ENCODE measurements around the gene KLHL21.
"Not testable (repeated sequence)": the region's sequence is repeated elsewhere in the genome, so short reads cannot be mapped to it uniquely, and the experiment has no call there.

The KLHL21 gene

DNA sequence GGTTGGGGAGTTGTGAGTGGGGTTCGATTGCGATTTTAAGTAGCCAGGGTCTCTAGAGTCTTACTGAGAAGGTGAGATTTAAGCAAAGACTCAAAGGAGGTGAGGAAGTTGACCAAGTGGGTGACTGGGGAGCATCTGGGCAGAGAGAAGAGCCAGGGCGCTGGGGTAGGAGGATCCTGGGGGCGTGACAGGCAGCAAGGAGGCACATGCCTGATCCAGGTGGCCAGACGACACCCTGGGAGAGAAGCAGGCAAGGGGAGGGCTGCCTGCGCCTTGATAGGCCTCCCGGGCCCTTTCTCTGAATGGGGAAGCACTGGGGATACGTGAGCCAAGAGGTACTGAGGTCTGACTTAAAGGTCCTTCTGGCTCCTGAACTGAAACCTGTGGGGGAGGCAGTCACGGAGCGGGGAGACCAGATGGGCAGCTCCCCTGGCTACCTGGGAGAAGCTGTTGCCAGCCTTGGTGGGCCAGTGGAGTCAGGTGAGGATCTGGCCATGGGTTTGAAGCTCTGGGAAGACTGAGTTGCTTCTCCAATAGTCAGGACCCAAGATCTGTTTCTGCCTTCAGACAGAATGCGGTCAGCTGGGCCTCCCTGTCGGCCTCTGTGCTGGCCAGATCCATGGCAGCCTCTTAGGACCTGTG, 17.5 kb downstream of the KLHL21 start:
- DNase-seq (ENCODE audit: low read depth in 2 of 3, low spot score in 1 of 3), result no peak

DNA sequence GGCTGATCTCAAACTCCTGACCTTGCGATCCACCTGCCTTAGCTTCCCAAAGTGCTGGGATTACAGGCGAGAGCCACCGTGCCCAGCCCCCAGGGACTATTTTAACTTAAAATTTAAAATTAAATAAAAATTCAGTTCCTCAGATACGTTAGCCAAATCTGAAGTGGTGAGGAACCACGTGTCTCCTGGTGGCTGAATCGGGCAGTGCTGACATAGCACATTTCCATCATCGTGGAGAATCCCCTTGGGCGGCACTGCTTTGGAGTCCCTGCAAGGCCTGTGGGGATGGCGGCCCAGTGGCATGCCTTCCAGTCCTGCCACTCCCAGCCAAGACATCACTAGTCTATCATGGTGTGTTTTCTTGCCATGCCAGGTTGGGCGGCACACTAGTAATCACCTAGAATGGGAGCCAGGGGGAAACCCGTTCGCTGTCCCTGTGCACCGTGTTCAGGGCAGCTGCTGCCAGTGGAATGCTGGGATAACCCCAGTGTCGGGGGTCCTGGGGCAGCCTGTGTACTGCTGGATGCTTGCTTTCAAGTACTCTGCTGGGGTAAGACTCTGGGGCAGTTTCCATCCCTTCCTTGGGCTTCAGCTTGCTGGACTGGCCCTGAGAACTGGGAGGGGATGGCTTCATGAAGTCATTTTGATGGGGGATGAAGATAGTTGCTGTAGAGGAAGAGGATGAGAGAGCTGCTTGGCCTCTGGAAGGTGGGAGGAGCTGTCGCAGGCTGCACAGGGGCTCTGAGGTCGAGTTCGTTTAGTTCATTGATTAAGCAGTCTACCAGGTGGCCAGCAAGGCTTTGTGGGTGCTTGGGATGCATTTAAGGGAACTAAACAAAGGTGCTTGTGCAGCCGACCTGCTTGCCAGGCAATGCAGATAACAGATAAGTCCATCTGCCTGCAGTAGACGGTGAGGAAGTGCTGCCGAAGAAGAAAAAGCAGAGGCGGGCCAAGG, 18.3 kb downstream of the KLHL21 start:
- DNase-seq (ENCODE audit: low read depth in 2 of 3, low spot score in 1 of 3), result no peak

DNA sequence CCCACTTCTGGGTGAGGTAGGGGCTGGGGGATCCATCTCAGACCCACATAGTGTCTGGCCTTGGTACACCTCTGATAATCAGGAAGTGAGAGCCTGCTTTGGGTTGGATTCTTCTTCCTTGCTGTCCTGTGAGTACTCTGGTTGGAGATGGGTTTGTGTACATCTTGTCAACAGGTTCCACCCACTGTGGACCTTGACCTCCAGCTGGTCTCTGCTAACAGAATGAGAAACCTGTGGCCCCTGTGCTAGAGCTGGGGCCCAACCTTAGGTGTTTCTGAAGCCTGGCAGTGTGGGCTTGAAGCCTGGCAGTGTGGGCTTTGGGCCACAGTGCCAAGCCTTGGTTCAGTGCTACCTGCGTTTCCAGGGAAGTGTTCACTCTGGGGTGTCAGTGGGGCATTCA, 20.3 kb downstream of the KLHL21 start:
- DNase-seq (ENCODE audit: low read depth in 2 of 3, low spot score in 1 of 3), result no peak

DNA sequence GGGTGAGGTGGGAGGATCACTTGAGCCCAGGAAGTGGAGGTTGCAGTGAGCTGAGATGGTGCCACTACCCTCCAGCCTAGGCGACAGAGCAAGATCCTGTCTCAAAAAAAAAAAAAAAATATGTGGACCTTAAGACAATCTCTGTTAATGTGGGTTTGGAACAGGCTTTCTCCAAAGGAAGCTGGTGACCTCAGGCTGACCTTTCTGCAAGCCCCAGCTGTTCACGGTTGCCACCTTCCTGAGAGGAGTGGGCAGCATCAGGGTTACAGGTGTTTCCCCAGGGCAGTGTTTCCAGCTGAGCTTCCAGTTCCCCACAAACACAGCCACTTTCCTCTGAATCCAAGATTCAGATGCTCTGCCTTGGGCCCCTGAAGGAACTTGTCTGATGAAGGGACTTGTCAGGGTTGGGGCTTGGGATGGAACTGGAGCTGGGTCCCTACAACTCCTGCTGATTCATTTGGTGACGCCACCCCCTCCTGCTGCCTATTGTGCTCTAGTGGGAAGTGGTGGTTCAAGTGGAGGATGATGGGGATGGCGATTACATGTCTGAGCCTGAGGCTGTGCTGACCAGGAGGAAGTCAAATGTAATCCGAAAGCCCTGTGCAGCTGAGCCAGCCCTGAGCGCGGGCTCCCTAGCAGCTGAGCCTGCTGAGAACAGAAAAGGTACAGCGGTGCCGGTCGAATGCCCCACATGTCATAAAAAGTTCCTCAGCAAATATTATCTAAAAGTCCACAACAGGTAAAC, 20.9 kb downstream of the KLHL21 start:
- DNase-seq (ENCODE audit: low read depth in 2 of 3, low spot score in 1 of 3), result no peak

DNA sequence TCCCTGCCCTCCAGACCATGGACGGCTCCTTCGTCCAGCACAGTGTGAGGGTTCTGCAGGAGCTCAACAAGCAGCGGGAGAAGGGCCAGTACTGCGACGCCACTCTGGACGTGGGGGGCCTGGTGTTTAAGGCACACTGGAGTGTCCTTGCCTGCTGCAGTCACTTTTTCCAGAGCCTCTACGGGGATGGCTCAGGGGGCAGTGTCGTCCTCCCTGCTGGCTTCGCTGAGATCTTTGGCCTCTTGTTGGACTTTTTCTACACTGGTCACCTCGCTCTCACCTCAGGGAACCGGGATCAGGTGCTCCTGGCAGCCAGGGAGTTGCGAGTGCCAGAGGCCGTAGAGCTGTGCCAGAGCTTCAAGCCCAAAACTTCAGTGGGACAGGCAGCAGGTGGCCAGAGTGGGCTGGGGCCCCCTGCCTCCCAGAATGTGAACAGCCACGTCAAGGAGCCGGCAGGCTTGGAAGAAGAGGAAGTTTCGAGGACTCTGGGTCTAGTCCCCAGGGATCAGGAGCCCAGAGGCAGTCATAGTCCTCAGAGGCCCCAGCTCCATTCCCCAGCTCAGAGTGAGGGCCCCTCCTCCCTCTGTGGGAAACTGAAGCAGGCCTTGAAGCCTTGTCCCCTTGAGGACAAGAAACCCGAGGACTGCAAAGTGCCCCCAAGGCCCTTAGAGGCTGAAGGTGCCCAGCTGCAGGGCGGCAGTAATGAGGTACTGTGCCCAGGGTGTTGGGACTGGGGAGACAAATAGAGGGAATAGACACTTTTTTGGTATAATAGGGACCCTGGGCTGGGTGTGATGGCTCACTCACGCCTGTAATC, 21.9 kb downstream of the KLHL21 start:
- no peak for DNase-seq (ENCODE audit: low read depth in 2 of 3, low spot score in 1 of 3)

DNA sequence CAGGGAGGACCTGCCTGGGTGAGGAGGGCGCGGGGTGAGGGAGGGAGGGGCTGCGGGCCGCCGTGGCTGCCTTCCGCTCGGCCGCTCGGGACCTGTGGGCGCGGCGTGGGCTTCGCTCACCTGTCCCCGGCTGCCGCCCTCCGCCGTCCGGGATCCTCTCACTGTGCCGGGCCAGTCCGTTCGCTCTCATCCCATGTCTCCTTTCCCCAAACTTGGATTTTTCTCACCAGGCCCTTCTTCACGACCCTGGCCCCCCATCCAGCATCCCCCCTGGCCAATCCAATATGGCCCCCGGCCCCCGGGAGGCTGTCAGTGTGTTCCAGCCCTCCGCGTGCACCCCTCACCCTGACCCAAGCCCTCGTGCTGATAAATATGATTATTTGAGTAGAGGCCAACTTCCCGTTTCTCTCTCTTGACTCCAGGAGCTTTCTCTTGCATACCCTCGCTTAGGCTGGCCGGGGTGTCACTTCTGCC, 22.5 kb downstream of the KLHL21 start:
- DNase-seq (ENCODE audit: low read depth in 2 of 3, low spot score in 1 of 3), result no peak

DNA sequence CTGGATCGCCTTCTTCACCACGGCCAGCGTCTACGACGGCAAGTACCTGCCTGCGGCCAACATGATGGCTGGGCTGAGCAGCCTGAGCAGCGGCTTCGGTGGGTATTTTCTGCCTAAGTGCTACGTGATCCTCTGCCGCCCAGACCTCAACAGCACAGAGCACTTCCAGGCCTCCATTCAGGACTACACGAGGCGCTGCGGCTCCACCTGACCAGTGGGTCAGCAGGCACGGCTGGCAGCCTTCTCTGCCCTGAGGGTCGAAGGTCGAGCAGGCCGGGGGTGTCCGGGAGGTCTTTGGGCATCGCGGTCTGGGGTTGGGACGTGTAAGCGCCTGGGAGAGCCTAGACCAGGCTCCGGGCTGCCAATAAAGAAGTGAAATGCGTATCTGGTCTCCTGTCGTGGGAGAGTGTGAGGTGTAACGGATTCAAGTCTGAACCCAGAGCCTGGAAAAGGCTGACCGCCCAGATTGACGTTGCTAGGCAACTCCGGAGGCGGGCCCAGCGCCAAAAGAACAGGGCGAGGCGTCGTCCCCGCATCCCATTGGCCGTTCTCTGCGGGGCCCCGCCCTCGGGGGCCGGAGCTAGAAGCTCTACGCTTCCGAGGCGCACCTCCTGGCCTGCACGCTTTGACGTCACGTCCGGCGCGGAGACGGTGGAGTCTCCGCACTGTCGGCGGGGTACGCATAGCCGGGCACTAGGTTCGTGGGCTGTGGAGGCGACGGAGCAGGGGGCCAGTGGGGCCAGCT, 23.1 kb downstream of the KLHL21 start, which contains the start of gene ZBTB48:
TSS of gene ZBTB48 (plus strand) at position 621 of the 745 bp plus-strand sequence. CDS start 616 bp downstream, outside the sequence.
- DNase-seq (ENCODE audit: low read depth in 2 of 3, low spot score in 1 of 3), result peak; percentile 95 to 97 (median 97)

DNA sequence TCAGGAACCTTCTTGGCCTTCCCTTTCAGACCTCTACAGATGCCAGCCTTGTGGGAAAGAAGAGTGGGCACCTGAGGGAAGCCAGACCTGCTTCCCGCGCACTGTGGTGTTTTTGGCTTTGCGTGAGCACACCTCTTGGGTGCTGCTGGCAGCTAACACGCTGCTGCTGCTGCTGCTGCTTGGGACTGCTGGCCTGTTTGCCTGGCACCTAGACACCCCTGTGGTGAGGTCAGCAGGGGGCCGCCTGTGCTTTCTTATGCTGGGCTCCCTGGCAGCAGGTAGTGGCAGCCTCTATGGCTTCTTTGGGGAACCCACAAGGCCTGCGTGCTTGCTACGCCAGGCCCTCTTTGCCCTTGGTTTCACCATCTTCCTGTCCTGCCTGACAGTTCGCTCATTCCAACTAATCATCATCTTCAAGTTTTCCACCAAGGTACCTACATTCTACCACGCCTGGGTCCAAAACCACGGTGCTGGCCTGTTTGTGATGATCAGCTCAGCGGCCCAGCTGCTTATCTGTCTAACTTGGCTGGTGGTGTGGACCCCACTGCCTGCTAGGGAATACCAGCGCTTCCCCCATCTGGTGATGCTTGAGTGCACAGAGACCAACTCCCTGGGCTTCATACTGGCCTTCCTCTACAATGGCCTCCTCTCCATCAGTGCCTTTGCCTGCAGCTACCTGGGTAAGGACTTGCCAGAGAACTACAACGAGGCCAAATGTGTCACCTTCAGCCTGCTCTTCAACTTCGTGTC, 23.9 kb downstream of the KLHL21 start:
- DNase-seq (ENCODE audit: low read depth in 2 of 3, low spot score in 1 of 3), result no peak

DNA sequence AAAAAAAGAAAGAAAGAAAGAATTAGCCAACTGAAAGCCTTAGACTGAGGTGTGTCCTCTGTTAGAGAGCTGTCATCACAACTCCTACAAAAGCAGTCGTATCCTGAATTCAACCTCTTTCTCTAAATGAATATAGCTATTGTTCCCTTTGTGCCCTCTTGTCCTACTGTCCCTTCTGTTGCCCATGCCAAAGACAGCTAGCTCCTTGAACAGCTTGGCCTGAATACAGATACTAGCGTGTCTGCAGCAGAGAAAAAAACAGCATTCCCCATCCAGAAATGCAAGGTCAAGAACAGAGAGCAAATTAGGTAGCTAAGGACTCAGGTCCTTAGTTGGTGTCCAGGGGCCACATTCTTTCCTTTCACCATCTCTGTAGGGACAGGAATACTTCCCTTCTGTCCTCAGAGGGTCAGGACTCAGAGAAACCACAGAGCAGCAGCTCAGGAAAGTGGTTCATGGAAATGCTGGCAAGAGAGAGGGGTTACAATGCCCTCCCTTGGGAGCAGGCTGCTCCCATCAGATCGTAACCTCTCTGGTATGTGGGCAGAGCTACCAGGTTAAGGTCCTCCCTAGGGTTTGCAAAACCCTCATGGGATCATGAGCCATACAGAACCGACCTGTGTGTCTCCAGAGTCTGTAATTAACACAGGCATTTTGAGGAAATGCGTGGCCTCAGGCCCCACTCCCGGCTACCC, 24.7 kb downstream of the KLHL21 start:
- DNase-seq (ENCODE audit: low read depth in 2 of 3, low spot score in 1 of 3), result no peak

DNA sequence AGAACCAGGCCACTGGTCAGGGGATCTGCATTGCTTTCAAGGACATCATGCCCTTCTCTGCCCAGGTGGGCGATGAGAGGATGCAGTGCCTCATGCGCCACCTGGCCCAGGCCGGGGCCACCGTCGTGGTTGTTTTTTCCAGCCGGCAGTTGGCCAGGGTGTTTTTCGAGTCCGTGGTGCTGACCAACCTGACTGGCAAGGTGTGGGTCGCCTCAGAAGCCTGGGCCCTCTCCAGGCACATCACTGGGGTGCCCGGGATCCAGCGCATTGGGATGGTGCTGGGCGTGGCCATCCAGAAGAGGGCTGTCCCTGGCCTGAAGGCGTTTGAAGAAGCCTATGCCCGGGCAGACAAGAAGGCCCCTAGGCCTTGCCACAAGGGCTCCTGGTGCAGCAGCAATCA, 27.9 kb downstream of the KLHL21 start:
- no peak for DNase-seq (ENCODE audit: low read depth in 2 of 3, low spot score in 1 of 3)

DNA sequence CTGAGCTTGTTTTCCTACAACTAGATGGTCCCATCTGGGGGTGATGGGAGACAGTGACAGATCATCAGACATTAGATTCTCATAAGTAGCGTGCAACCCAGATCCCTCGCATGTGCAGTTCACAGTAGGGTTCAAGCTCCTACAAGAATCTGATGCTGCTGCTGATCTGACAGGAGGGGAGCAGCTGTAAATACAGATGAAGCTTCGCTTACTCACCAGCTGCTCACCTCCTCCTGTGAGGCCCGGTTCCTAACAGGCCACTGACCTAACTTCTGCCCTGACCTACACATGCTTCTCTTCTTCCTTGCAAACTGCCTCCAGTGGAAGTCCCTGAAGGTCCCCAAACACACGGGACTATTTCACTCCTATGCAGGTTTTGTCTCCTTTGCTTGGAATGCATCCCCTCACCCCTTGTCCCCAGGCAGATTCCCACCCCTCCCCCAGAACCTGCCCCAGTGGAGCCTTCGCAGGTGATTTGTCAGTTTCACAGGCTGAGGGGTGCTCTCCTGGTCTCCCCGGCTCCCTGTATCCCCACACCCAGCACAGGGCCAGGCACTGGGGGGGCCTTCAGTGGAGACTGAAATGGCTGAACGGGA, 28.5 kb downstream of the KLHL21 start:
- DNase-seq (ENCODE audit: low read depth in 2 of 3, low spot score in 1 of 3), result no peak

DNA sequence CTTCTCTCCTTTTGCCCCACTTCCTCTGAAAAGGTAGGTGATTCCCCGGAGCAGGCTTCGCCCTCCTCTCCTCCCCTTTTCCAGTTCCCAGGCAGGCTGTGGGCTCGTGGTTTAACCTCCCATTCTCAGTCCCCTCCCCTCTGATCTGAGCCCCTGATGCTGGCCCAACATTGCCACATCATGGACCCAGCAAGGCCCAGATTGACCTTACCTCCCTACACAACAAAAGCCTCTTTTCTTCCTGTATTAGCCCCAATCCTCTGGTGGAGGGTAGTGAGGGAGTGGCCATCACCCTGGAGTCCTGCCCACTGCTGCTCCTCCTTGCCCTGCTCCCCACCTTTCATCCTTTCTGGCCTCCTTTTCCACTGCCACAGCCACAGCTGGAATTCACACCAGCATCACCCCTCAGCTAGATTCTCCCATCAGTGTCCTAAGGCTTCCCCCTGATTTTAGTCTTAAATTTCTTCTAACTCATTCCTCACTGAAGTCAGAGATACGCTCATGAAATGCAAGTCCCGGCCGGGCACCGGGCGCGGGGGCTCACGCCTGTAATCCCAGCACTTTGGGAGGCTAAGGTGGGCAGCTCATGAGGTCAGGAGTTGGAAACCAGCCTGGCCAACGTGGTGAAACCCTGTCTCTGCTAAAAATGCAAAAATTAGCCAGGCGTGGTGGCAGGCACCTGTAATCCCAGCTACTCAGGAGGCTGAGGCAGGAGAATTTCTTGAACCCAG, 29.9 kb downstream of the KLHL21 start:
- no peak for DNase-seq (ENCODE audit: low read depth in 2 of 3, low spot score in 1 of 3)

DNA sequence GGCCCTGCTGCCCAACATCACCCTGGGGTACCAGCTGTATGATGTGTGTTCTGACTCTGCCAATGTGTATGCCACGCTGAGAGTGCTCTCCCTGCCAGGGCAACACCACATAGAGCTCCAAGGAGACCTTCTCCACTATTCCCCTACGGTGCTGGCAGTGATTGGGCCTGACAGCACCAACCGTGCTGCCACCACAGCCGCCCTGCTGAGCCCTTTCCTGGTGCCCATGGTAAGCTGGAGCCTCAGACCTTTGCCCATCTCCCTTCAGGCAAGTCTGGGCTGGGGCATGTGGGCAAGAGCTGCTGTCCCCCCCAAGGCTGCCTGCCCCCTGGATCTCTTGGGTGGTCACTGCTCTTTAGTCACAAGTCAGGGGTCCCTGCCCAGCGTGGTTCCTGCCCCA, 31.7 kb downstream of the KLHL21 start:
- DNase-seq (ENCODE audit: low read depth in 2 of 3, low spot score in 1 of 3), result no peak

DNA sequence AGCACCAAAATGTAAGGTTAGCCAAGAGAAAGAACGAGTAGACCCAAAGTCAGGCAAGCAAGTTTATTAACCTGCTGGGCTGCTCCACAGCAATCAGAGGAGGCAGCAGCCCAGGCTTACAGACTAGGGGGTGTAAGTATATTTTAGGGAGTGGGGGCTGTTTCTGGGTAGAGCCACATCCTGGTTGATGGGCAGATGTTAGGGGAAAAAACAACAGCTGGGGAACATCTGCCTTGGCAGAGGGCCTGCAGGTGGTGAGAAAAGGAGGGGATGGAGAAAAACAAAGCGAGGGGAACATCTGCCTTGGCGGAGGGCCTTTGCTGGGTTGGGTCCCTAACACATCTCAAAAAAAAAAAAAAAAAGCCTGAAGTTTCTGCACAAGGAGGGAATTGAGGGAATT, 32.6 kb downstream of the KLHL21 start:
- no peak for DNase-seq (ENCODE audit: low read depth in 2 of 3, low spot score in 1 of 3)

DNA sequence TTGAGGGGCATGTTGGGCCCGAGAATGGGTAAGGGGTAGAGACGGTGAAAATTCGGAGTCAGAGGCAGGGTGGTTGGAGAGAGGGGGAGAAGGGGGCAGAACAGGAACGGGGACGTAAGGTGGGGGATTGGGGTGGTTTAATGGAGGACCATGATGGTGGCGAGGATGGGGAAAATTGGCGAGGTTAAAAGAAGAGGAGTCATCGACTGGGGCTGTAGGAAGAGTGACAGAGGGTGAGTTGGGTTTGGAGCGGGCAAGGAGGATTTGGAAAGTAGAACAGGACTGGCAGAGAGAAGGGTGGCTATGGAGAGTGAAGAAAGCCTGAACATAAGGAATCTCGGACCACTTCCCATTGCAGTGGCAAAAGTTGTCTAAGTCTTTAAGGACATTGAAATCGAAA, 33.6 kb downstream of the KLHL21 start:
- no peak for DNase-seq (ENCODE audit: low read depth in 2 of 3, low spot score in 1 of 3)

DNA sequence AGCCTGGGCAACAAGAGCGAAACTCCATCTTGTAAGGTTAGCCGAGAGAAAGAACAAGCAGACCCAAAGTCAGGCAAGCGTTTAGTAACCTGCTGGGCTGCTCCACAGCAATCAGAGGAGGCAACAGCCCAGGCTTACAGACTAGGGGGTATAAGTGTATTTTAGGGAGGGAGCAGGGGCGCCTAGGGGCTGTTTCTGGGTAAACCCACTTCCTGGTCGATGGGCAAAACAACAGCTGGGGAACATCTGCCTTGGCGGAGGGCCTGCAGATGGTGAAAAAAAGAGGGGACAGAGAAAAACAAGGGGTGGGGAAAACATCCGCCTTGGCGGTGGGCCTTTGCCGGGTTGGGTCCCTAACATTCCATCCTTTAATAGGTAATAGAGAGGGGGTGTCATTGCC, 42.4 kb downstream of the KLHL21 start:
- no peak for DNase-seq (ENCODE audit: low read depth in 2 of 3, low spot score in 1 of 3)

DNA sequence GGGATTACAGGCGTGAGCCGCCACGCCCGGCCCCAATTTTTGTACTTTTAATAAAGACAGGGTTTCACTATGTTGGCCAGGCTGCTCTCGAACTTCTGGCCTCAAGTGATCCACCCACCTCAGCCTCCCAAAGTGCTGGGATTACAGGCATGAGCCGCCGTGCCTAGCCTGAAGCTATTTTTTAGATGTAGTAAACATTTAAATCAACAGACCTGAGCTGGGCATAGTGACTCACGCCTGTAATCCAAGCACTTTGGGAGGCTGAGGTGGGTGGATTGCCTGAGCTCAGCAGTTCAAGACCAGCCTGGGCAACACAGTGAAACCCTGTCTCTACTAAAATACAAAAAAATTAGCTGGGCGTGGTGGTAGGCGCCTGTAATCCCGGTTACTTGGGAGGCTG, 43.5 kb downstream of the KLHL21 start:
- DNase-seq (ENCODE audit: low read depth in 2 of 3, low spot score in 1 of 3), result not testable (repeated sequence)

DNA sequence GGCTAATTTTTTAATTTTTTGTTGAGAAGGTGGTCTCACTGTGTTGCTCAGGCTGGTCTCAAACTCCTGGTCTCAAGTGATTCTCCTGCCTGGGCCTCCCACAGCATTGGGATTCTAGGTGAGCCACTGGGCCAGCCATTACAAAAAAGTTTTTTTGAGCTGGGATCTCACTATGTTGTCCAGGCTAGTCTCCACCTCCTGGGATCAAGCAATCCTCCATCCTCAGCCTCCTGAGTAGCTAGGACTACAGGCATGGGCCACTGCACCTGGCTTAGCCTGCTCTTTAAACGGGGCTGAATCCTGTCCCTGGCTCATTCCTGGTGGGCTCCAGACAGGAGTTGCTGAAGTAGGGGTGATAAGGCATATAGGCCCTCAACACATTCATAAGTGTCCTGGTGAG, 45.1 kb downstream of the KLHL21 start:
- no peak for DNase-seq (ENCODE audit: low read depth in 2 of 3, low spot score in 1 of 3)

Data from stimulated activated CD4-positive, alpha-beta T cell treated with anti-CD3 and anti-CD28 coated beads, Interleukin-12 subunit alpha, Interleukin-12 subunit beta, amount 100 ng/mL, for 48 hours (primary cell).